T-helper 22 cell (primary cell): ENCODE data around the gene CCDC85B.

Experiments
- DNase-seq: peaks from one replicate; pipeline ENCODE4 v3.0.0-alpha.2; 2020; ENCODE audit warnings: low read depth

The CCDC85B gene

GRCh38 chr11:65869643-65870306, 20.7 kb upstream of the CCDC85B start:
- no peak for DNase-seq

DNA sequence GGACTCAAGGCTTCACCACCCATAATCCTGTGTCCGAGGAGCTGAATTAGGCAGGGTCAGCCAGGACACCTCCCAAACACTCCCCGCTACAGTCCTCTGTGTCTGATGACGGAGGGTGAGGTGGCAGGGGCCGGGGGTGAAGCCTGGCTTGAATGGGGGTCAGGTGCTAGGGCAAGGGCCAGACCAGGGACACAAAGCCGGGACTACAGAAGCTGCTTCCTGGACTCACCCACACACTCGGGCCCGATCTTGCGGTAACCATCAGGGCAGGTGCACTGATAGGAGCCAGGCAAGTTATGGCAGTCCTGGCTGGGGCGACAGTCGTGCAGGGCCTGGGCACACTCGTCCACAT, 20.2 kb upstream of the CCDC85B start:
- DNase-seq, result no peak

- no peak for DNase-seq
Measured at GRCh38 chr11:65870706-65871681, 19.5 kb upstream of the CCDC85B start.

GRCh38 chr11:65871811-65872548, 18.5 kb upstream of the CCDC85B start:
- no peak for DNase-seq

DNA sequence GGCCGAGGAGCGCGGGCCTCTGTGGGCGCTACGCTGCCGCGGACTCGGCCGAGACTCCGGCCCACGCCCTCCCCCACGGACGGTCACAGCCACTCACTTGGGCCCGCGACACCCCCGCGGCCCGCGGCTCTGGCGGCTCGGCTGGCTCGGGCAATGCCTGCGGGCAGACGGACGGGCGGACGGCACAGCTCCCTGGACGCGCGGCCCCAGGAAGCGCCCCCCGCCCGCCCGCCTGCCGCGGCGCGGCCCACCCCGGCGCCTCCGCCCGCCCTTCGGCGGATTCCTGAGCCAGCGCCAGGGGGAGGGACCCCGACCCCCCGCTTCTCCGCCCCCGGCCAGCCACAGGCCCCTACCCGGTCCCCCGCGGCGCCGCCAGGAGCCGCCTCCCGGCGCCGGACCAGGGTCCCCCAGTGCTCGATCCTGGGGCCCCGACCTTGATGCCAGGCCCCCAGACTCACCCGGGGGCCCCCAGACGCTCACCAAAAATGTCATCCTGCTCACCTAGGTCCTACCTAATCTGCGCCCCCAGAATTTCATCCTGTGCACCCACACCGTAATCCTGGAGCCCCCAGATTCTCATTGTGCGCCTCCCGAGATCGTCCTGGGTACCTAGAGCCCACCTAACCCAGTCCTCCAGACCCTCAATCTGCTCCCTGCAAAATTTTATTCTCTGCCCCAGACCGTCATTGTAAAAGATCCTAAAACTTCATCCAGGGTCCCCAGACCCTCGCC, 17.7 kb upstream of the CCDC85B start, which contains the start of gene EFEMP2:
TSS of gene EFEMP2 (minus strand) at position 215 of the 732 bp plus-strand sequence. CDS start 446 bp downstream, outside the sequence.
- no peak for DNase-seq

GRCh38 chr11:65873318-65874156, 16.9 kb upstream of the CCDC85B start:
- peak; percentile 93 for DNase-seq

DNA sequence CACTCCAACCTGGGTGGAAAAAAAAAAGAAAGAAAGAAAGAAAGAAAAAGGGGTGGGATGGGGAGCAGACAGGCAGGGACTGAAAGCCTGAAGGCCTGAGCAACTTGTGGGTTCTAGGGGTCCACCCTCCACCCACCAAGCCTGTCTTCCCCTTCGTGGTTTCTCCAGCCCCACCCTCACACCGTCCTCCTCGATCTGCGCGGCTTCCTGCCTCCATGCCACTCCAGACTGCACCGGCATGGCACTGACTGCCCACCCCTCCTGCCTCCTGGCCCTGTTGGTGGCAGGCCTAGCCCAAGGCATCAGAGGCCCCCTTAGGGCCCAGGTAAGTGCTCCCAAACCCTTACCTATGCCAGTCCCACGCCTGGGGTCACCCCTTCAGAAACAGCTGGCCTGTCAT, 10.9 kb upstream of the CCDC85B start, which contains the start of gene CTSW:
TSS of gene CTSW (plus strand) at position 221 of the 400 bp plus-strand sequence. CDS start at position 239, 18 bp downstream.
- no peak for DNase-seq

- no peak for DNase-seq
Measured at GRCh38 chr11:65880027-65880426, 10.4 kb upstream of the CCDC85B start.

GRCh38 chr11:65880844-65881421, 9.5 kb upstream of the CCDC85B start:
- no peak for DNase-seq

- no peak for DNase-seq
Measured at GRCh38 chr11:65882120-65883057, 8.1 kb upstream of the CCDC85B start.

- no peak for DNase-seq
Measured at GRCh38 chr11:65883058-65883761, 7.3 kb upstream of the CCDC85B start.

DNA sequence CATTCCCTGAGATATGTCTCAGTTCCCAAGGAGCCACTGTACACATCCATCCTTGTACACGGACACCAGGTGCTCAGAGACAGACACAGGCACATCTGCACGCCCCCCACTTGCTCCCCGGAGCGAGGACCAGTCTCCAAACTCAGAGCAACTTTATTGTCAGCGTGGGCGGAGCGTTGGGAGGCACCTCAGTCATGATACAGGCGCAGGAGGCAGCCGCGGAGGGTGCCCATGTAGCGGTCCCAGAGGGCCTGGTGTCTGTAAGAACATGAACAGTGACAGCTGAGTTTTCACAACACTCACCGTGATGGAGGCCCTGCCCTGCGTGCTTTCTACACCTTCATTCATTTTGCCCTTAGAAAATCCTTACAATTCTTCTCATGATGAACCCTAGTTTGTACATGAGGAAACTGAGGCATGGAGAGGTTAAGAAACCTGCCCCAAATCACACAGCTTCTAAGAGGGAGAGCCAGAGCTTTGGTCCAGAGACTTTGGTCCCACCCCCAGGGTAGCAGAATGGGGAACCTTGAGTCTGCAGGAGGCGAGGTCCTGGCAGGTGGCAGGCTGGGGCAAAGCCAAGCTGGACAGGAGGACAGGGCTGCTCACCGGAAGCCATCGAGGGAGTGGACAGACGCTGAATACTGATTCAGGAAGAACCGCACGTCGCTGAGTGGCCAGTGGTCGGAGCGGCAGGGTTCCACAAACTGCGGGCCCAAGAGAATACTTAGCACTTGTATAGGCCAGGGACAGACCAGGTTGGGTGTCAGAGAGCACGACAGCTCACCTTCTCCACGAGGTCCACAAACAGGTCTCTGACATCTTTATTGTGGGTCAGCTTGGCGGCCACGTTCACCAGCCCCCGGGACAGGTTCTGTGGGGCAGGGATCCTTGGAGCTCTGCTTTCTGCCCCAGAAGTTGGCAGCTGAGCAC, 6.4 kb upstream of the CCDC85B start:
- no peak for DNase-seq

GRCh38 chr11:65884716-65885092, 5.8 kb upstream of the CCDC85B start:
- peak; percentile 62 for DNase-seq

- DNase-seq, result no peak
Measured at GRCh38 chr11:65885231-65885630, 5.2 kb upstream of the CCDC85B start.

DNA sequence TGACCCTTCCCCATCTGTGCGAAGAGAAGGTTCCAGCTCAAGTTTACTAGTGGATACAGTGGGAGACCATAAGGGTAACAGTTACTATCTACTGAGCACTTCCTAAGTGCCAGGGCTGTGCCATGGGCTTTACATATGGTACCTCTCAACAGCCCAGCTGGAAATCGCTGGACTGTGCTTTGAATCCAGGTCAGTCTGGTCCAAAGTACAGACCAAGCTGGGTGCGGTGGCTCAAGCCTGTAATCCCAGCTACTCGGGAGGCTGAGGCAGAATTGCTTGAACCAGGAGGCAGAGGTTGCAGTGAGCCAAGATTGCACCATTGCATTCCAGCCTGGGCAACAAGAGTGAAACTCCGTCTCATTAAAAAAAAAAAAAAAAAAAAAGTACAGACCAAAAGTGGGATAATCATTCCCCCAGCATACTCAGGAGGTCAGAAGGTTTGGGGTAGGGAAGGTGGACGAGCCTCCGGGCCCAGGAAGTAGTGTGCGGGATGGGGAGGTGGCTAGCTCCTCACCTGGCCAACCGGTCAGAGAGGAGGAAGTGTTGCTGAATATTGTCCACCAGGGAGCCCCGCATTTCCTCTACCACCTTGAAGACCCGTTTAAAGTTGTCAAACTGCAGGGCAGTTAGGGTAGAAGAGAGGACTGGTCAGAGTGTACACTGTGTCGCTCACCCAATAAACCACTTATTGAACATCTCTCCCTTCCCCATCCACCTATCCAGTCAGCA, 4.5 kb upstream of the CCDC85B start:
- no peak for DNase-seq

- DNase-seq, result no peak
Measured at GRCh38 chr11:65886826-65887722, 3.4 kb upstream of the CCDC85B start.
